Ishikawa (cell line): ENCODE results near the gene FAP.

Experiments
- CREB1 ChIP-seq: IDR thresholded peaks from 2 replicates; pipeline ENCODE4 v1.6.1; 2012; ENCODE audit warnings: low read depth
- EGR1 ChIP-seq: IDR thresholded peaks from 2 replicates; pipeline ENCODE4 v1.6.1; 2012
- EP300 ChIP-seq: IDR thresholded peaks from 2 replicates; pipeline ENCODE4 v1.6.1; 2012; ENCODE audit warnings: borderline replicate concordance
- MAX ChIP-seq: IDR thresholded peaks from 2 replicates; pipeline ENCODE4 v1.6.1; 2012
- RAD21 ChIP-seq: IDR thresholded peaks from 2 replicates; pipeline ENCODE4 v1.6.1; 2012; ENCODE audit warnings: low read depth
- REST ChIP-seq: IDR thresholded peaks from 2 replicates; pipeline ENCODE4 v1.6.1; 2012; ENCODE audit warnings: low read depth, mild to moderate bottlenecking
- TAF1 ChIP-seq: IDR thresholded peaks from 2 replicates; pipeline ENCODE4 v1.6.1; 2012; ENCODE audit warnings: low read depth, mild to moderate bottlenecking
- TCF12 ChIP-seq: IDR thresholded peaks from 2 replicates; pipeline ENCODE4 v1.6.1; 2012; ENCODE audit warnings: low read depth
- USF1 ChIP-seq: IDR thresholded peaks from 2 replicates; pipeline ENCODE4 v1.6.1; 2012
- YY1 ChIP-seq: IDR thresholded peaks from 2 replicates; pipeline ENCODE4 v1.6.1; 2012; ENCODE audit warnings: low read depth

- no peak for TF ChIP-seq CREB1
- no peak for TF ChIP-seq TAF1
- no peak for TF ChIP-seq TCF12
- TF ChIP-seq REST = no peak
- no peak for TF ChIP-seq MAX
- no peak for TF ChIP-seq EGR1
- TF ChIP-seq YY1 = no peak
- no peak for TF ChIP-seq USF1
- TF ChIP-seq EP300 = no peak
- no peak for TF ChIP-seq RAD21
These were observed 24.8 kb upstream of the FAP start for GRCh38 chr2:162267996-162268395.
